Retina (tissue), 1 donor: ENCODE results near the gene SPARC.
"Not testable (repeated sequence)": the region's sequence is repeated elsewhere in the genome, so short reads cannot be mapped to it uniquely, and the experiment has no call there.

ENCODE experiments used
- DNase-seq: peaks from one replicate; pipeline ENCODE4 v3.0.0-alpha.2; 2016

The SPARC gene, protein sequence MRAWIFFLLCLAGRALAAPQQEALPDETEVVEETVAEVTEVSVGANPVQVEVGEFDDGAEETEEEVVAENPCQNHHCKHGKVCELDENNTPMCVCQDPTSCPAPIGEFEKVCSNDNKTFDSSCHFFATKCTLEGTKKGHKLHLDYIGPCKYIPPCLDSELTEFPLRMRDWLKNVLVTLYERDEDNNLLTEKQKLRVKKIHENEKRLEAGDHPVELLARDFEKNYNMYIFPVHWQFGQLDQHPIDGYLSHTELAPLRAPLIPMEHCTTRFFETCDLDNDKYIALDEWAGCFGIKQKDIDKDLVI

DNA sequence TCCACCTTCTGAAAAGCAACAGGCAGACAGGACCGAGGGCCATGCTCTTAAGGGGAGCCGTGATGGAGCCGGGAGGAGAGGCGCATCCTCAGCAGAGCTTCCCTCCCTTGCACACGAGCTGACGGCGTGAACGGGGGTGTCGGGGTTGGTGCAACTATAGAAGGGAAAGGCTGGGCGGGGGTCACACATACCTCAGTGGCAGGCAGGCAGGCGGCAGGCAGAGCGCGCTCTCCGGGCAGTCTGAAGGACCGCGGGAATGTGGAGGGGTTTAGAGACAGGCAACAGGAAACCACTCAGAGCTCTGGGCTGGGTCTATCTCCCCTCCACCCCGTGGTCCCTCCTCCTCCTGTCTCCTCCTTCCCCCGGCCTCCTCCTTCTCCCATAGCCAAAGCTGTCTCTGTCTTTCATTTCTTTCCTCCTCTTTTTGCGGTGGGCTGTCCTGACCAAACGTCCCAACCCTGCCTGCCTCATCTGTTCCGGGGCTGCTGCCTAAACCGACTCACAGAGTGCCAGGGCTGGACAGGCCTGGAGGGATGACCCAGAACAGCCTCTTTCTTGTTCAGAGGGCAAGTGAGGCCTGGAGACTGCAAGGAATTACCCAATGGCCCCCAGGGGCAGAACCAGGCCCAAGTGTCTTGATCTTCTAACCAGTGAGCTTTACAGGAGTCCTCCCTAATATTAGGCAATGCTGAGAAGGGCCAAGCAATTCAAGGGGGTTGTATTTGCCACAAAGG, at the start of gene SPARC:
SPARC (minus strand) TSS at position 242 of the 734 bp plus-strand sequence. CDS start 10,727 bp downstream, outside the sequence.
- peak; percentile 79 for DNase-seq

GRCh38 chr5:151735646-151736045, 48.9 kb upstream of the SPARC start:
- no peak for DNase-seq

DNA sequence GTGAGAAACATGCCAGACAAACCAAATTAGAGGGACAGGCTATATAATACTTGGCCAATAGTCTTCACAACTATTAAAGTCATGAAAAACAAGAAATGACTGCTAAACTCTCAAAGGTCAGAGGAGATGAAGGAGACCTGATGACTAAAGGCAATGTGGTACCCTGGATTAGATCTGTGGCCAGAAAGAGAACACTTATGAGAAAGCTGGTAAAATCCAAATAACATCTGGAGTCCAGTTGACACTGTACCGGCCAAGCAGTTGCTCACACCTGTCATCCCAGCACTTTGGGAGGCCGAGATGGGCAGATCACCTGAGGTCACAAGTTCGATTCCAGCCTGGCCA, 47.3 kb upstream of the SPARC start:
- no peak for DNase-seq

DNA sequence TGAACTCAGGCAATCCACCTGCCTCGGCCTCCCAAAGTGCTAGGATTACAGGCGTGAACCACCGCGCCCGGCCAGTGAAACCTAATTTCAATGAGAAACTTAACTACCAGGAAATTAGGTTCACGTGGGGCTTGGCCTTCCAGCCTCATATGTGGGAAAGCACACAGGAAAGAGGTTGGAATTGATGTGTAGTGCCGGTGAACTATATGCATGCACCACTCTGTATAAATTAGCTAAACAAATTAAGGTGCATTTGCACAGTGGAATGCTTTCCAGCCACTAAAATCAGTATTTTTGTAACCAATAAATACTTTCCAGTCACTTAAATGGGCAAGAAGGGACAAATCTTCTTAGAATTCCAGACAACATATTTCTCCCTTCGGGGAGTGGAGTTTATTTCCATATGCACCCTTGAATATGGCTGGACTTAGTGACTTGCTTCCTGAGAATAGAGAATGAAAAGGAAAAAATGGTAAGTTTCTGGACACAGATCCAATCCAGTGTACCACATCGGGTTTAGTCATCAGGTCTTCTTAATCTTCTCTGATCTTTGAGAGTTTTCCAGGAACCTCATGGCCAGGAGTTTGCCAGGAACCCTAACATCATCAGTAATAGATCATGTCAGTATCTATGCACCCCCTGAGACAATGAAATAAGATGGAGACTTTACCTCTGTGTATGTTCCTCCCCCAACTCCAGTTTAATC, 46.8 kb upstream of the SPARC start:
- no peak for DNase-seq

GRCh38 chr5:151730381-151730780, 43.7 kb upstream of the SPARC start:
- no peak for DNase-seq

DNA sequence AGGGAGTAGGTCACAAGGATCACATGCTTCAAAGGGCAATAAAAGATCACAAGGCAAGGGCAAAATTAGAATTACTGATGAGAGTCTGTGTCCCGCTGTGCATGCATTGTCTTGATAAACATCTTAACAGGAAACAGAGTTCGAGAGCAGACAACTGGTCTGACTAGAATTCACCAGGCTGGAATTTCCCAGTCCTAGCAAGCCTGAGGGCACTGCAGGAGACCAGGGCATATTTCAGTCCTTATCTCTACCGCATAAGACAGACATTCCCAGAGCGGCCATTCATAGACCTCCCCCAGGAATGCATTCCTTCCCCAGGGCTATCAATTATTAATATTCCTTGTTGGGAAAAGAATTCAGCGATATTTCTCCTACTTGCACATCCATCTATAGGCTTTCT, 42.9 kb upstream of the SPARC start:
- DNase-seq, result not testable (repeated sequence)

GRCh38 chr5:151724360-151724759, 37.6 kb upstream of the SPARC start:
- DNase-seq, result no peak

- no peak for DNase-seq
Observed at GRCh38 chr5:151722546-151722945, 35.8 kb upstream of the SPARC start.

DNA sequence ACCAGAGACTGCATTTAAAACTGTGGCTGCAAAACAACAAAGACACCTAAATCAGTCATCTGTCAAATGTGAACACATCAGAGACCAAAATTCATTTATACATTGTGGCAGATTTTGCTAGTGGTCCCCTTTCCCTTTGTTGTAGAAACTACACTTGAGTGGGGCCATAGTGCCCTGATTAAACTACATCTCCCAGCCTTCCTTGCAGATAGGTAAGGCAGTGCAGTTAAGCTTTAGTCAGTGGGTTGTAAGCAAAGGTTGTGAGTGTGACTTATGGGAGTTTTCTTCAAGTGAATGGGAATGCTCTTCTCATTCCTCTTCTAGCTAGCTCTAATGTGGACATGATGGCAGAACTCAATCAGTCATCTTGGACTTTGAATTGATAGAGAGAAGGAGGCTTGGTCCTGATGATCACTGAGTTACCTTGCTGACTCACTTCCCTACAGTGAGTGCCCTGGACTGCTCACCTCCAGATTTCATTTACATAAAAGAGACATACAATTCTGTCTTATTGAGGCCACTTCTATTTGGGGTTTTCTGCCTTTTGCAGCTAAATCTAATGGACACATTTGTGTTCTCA, 35.2 kb upstream of the SPARC start:
- no peak for DNase-seq

GRCh38 chr5:151721087-151721646, 34.5 kb upstream of the SPARC start:
- no peak for DNase-seq

GRCh38 chr5:151720215-151720614, 33.5 kb upstream of the SPARC start:
- DNase-seq, result no peak

DNA sequence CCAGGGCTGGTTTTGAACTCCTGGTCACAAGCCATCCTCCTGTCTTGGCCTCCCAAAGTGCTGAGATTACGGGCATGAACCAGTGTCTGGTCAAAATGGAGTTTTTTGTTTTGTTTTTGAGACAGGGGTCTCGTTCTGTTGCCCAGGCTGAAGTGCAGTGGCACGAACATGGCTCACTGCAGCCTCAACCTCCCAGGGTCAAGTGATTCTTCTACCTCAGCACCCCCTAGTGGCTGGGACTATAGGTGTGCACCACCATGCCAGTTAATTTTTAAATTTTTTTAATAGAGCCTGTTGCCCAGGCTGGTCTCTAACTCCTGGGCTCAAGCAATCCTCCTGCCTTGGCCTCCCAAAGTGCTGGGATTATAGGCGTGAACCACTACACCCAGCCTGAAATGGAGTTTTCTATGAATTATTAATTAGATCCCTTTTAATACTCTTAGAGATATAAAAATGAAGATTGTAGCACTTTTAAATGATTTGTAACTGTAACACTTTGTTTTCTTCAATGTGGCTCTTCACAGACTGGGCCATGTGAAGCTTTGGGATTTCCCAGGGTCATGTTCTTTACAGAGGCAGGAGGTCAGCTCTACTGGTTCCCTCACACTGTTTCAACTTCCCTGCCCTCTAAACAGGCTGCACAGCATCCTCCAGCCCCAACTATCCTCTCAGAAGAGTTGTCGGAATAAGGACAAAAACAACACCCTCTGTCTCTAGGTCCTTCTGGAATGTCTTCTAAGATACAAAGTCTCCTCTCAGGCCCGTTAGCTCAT, 32.7 kb upstream of the SPARC start:
- no peak for DNase-seq

GRCh38 chr5:151718646-151719045, 31.9 kb upstream of the SPARC start:
- DNase-seq, result no peak

GRCh38 chr5:151718153-151718552, 31.4 kb upstream of the SPARC start:
- no peak for DNase-seq

GRCh38 chr5:151717416-151717815, 30.7 kb upstream of the SPARC start:
- no peak for DNase-seq

DNA sequence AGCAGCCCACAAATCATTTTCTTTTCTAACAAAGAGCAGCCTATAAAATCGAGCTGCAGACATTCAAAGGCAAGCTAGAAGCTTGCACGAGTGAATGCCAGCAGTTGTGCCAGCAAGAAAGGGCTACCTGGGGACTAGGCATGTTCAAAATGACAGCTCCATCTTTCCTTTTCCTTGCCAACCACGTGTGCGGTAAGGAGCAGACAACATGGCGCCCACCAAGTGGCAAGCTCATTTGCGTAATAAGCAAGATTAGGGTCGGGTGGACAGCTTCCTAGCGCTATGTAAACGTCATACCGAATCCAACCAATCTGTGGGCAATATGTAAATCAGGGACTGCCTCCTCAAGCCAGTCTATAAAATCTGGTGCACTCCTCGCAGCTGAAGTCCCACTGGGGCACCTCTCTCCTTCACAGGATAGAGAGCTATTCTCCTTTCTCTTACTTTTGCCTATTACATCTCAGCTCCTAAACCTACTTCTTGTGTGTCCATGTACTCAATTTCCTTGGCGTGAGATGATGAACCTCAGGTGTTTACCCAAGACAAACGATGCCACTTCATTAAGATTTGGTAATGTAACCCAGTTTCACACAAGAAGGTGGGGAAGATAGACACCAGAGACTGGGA, 22.5 kb upstream of the SPARC start:
- no peak for DNase-seq

GRCh38 chr5:151708126-151708525, 21.4 kb upstream of the SPARC start:
- no peak for DNase-seq

- no peak for DNase-seq
Observed at GRCh38 chr5:151707567-151707966, 20.9 kb upstream of the SPARC start.

GRCh38 chr5:151706906-151707305, 20.2 kb upstream of the SPARC start:
- DNase-seq, result no peak

- no peak for DNase-seq
Observed at GRCh38 chr5:151703780-151704179, 17.1 kb upstream of the SPARC start.

GRCh38 chr5:151703227-151703626, 16.5 kb upstream of the SPARC start:
- DNase-seq, result no peak

DNA sequence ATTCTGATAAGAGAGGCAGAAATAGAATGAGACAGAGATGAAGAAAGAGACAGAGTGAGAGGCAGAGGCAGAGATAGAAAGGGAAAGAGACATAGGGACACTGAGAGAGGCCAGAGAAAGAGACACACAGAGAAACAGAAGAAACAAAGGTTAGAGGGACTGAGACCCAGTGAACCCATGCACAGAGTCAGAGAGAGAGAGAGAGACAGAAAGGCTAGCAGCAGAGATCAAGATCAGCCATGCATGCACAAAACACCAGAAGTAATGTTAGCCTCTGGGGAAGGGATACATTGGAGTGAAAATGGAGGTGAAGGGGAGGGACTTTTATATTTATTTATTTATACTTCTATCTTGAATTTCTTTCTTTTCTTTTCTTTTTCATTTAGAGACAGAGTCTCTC, 14.1 kb upstream of the SPARC start:
- DNase-seq, result no peak
